Colonic mucosa (tissue), 4 donors: Measurements from ENCODE around the gene HECTD4. TPM values are rescaled to one million over a fixed set of nuclear protein-coding genes. Genes with fewer than 3 reads are reported as not detected.

Source experiments
- DNase-seq: peaks from one replicate; pipeline ENCODE4 v3.0.0-alpha.2; 2020
- H3K27ac ChIP-seq: fragments of 200-600 bp; one replicate; pipeline ENCODE4 v1.8.0; 2021
- H3K27me3 ChIP-seq: fragments of 200-600 bp; one replicate; pipeline ENCODE4 v1.8.0; 2021
- H3K36me3 ChIP-seq: fragments of 200-600 bp; one replicate; pipeline ENCODE4 v1.8.0; 2021
- H3K4me1 ChIP-seq: fragments of 200-600 bp; one replicate; pipeline ENCODE4 v1.8.0; 2021; ENCODE audit warnings: mild to moderate bottlenecking
- H3K4me3 ChIP-seq: fragments of 200-600 bp; one replicate; pipeline ENCODE4 v1.8.0; 2021
- H3K9ac ChIP-seq, 2 donors: one replicate each; pipeline ENCODE4 v1.7.0; 2013; ENCODE audit warnings: control low read depth in 2 of 2, low read depth in 2 of 2, low read length in 2 of 2
- H3K9me3 ChIP-seq: fragments of 200-600 bp; one replicate; pipeline ENCODE4 v1.8.0; 2021
- CTCF ChIP-seq: fragments of 200-600 bp; IDR thresholded peaks from one replicate; pipeline ENCODE4 v1.8.0; 2022; ENCODE audit warnings: antibody characterized with exemption, mild to moderate bottlenecking
- intact Hi-C: fragments of 100-400 bp; cut with DNase I; formaldehyde crosslinking; loops from one replicate; pipeline ENCODE4 v1.14.1; 2022
- total RNA-seq, 2 donors: library from RNA; stranded (reverse); fragmentation: NEBNext Ultra II Directional in 1 of 2; extraction: Animal tissue kit (Norgen Biotek cat#: 25700) in 1 of 2; gene quantifications; one replicate each; pipeline ENCODE4 v1.2.1, GENCODE V29; 2021
- donor health status: healthy.
- donor health status: DM: no; HTN: no; CAD: no.
- donor health status: DM: no; HTN: no; CAD: no.

Gene HECTD4
- total RNA-seq, 2 donors from 2014 or later: 39.6 to 41.7 TPM

- intact Hi-C loops: no loop called here
- Histone ChIP-seq H3K4me3 (no peak overlapping the region), H3K27me3 (no peaks in the 10 kb centered on the region), H3K36me3 (peaks cover 18% of the 10 kb centered on the region), H3K9me3 (no peaks in the 10 kb centered on the region), H3K27ac (no peak overlapping the region), H3K9ac (no peak overlapping the region), H3K4me1 (no peaks in the 10 kb centered on the region)
- no peak for DNase-seq
- TF ChIP-seq CTCF: no peak
Observed at GRCh38 chr12:112176321-112177010, 205.8 kb downstream of the HECTD4 start.

GRCh38 chr12:112175361-112176155 lies 206.7 kb downstream of the HECTD4 start:
- Histone ChIP-seq H3K9me3 (no peaks in the 10 kb centered on the region), H3K9ac (no peak overlapping the region), H3K27ac (no peak overlapping the region), H3K27me3 (no peaks in the 10 kb centered on the region), H3K4me3 (no peak overlapping the region), H3K36me3 (peaks cover 18% of the 10 kb centered on the region), H3K4me1 (no peaks in the 10 kb centered on the region)
- no peak for TF ChIP-seq CTCF
- no peak for DNase-seq
- intact Hi-C loops: no loop called here

GRCh38 chr12:112172556-112173324 lies 209.5 kb downstream of the HECTD4 start:
- intact Hi-C loops: no loop called here
- Histone ChIP-seq H3K9me3 (no peaks in the 10 kb centered on the region), H3K27me3 (no peaks in the 10 kb centered on the region), H3K4me1 (no peaks in the 10 kb centered on the region), H3K27ac (no peak overlapping the region), H3K4me3 (no peak overlapping the region), H3K9ac (no peak overlapping the region), H3K36me3 (peaks cover 4% of the 10 kb centered on the region)
- no peak for DNase-seq
- no peak for TF ChIP-seq CTCF

GRCh38 chr12:112170971-112171596 lies 211.1 kb downstream of the HECTD4 start:
- Histone ChIP-seq H3K27me3 (no peaks in the 10 kb centered on the region), H3K4me1 (no peaks in the 10 kb centered on the region), H3K27ac (no peak overlapping the region), H3K9ac (no peak overlapping the region), H3K9me3 (no peaks in the 10 kb centered on the region), H3K4me3 (no peak overlapping the region), H3K36me3 (peaks cover 4% of the 10 kb centered on the region)
- DNase-seq: no peak
- no peak for TF ChIP-seq CTCF
- intact Hi-C loops: no loop called here

GRCh38 chr12:112170376-112170775 lies 211.9 kb downstream of the HECTD4 start:
- no peak for TF ChIP-seq CTCF
- H3K36me3 ChIP-seq: peaks cover 4% of the 10 kb centered on the region
- H3K9ac ChIP-seq: no peak overlapping the region
- H3K27ac ChIP-seq: no peak overlapping the region
- no peaks in the 10 kb centered on the region for H3K27me3 ChIP-seq
- intact Hi-C loops: no loop called here
- H3K4me3 ChIP-seq: no peak overlapping the region
- H3K9me3 ChIP-seq: no peaks in the 10 kb centered on the region
- H3K4me1 ChIP-seq: no peaks in the 10 kb centered on the region
- no peak for DNase-seq
